Fibroblast of lung (primary cell): ENCODE measurements around the gene GOLPH3.

Source experiments
- CTCF ChIP-seq, 2 donors: IDR thresholded peaks in 1 of 2; conservative IDR thresholded peaks in 1 of 2; 1 replicate in 1 of 2; 2 replicates in 1 of 2; pipeline ENCODE4 v1.5.1; 2011 to 2012; ENCODE audit warnings: low read length in 2 of 2, control low read depth in 1 of 2, inconsistent platforms in 1 of 2, low read depth in 1 of 2, mild to moderate bottlenecking in 1 of 2
- EZH2 ChIP-seq: IDR thresholded peaks from 2 replicates; pipeline ENCODE4 v1.5.1; 2012; ENCODE audit warnings: low read length, control low read depth, mild to moderate bottlenecking; ENCODE audit errors: missing control alignments

GRCh38 chr5:32130865-32131264, 43.3 kb downstream of the GOLPH3 start:
- TF ChIP-seq CTCF (conservative IDR thresholded peaks at IDR 0.05 in 1 of 2, IDR thresholded peaks at IDR 0.05 in 1 of 2; ENCODE audit: low read depth in 1 of 2, low read length in 2 of 2) (no peak), EZH2 (no peak)
